ENCODE results near the gene CDHR2.

Gene CDHR2

DNA sequence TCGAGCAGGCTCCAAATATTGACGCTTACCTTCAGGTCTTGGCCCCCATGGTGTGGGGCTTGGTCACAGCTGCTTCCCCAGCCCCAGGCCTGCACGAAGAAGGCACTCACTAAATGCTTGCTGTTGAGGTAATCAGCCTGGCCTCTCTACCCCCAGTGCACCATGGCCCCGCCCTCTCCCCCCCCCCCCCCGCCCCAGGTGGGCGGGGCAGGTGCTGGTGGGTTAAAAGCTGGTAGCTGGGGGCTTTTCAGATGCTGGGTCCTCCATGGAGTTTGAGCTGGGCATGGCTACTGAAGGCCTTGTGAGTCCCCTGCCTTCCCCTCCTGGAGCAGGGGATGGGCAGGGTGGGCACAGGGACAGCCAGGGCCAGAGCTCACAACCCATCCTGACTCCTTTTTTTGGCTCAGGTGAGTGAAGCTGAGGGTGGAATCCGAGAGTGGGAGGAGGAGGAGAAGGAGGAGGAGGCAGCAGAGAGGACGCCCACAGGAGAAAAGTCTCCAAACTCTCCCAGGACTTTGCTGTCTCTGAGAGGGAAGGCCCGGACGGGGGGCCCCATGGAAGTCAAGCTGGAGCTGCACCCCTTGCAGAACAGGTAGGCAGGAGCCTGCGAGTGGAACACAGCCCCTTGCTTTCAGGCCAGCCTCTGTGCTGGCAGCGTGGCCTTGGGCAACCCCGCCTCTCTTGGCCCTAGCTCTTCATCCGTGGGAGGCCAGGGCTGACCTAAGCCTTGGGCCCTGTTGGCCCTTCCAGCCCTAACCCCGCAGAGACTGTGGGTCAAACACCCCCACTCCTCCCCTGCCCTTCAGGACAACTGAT is 93.7 kb downstream of the CDHR2 start:
- no peak for DNase-seq (ENCODE audit: low spot score)

GRCh38 chr5:176643491-176644219 is 94.5 kb downstream of the CDHR2 start:
- no peak for DNase-seq (ENCODE audit: low spot score)

DNA sequence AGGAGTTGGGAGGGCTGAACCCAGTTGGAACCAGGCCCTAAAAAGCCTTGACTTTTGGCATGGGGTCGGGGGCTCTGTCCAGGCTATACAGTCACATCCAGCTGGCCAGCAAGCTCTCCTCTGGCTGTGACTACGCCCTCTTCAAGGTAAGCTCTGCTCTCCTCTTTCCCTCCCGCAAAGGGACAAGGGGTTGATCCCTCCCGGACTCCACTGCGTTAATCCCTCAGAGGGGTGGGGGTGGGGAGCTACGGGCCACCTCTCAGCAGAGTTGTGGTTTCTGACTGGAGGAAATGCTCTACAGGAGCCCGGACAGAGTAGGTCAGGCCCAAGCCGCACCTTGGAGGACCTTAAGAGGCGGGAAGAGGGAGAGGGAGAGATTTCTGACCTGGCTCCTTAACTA is 95.2 kb downstream of the CDHR2 start:
- no peak for DNase-seq (ENCODE audit: low spot score)

GRCh38 chr5:176644878-176645670 is 95.9 kb downstream of the CDHR2 start:
- no peak for DNase-seq (ENCODE audit: low spot score)

All from globus pallidus (tissue), 1 donor.